GM23338 (cell line): ENCODE data around the gene FXYD5. TPM values are rescaled to one million over a fixed set of nuclear protein-coding genes. Genes with fewer than 3 reads are reported as not detected.

Experiments
- CREB1 ChIP-seq: fragments of 250-450 bp; sonication (Bioruptor Pico); IDR thresholded peaks from 2 replicates; pipeline ENCODE4 v1.5.0; 2020; ENCODE audit warnings: low read depth, mild to moderate bottlenecking, moderate library complexity
- JUNB ChIP-seq: IDR thresholded peaks from one replicate; pipeline ENCODE4 v1.6.1; 2016; ENCODE audit warnings: antibody characterized with exemption; ENCODE audit not compliant: unreplicated experiment
- POLR2AphosphoS5 ChIP-seq: IDR thresholded peaks from 2 replicates; pipeline ENCODE4 v1.6.1; 2016; ENCODE audit warnings: antibody characterized with exemption, low read depth
- REST ChIP-seq: IDR thresholded peaks from one replicate; pipeline ENCODE4 v1.6.1; 2018; ENCODE audit warnings: antibody characterized with exemption; ENCODE audit not compliant: unreplicated experiment
- STAT1 ChIP-seq: IDR thresholded peaks from one replicate; pipeline ENCODE4 v1.6.1; 2016; ENCODE audit warnings: antibody characterized with exemption; ENCODE audit not compliant: unreplicated experiment
- ZNF114 ChIP-seq: fragments of 250-450 bp; sonication (Bioruptor Pico); IDR thresholded peaks from 2 replicates; pipeline ENCODE4 v1.5.0; 2020; ENCODE audit warnings: mild to moderate bottlenecking, moderate library complexity
- ZNF331 ChIP-seq: fragments of 250-450 bp; sonication (Bioruptor Pico); IDR thresholded peaks from 2 replicates; pipeline ENCODE4 v1.5.0; 2020; ENCODE audit warnings: low read depth, mild to moderate bottlenecking, moderate library complexity
- polyA plus RNA-seq: library from polyadenylated mRNA; unstranded; fragments of >200 nt; fragmentation: Nextera tagmentation; extraction: Ambion mirVana; gene quantifications from 2 replicates; pipeline ENCODE4 v1.2.1, GENCODE V29; 2016
- total RNA-seq: library from RNA; depleted of rRNA; stranded (reverse); fragments of >200 nt; shearing (Covaris generic); gene quantifications from 2 replicates; pipeline ENCODE4 v1.2.3, GENCODE V29; 2014
- TF ChIP-seq, protein P1 (sequence below): fragments of 250-450 bp; sonication (Bioruptor Pico); IDR thresholded peaks from 2 replicates; pipeline ENCODE4 v1.5.0; 2020; ENCODE audit warnings: mild to moderate bottlenecking, moderate library complexity

FXYD5 gene
- total and polyA plus RNA-seq, 2 experiments from 2014 or later = 97.7 to 233 TPM

- TF ChIP-seq, protein P1, sequence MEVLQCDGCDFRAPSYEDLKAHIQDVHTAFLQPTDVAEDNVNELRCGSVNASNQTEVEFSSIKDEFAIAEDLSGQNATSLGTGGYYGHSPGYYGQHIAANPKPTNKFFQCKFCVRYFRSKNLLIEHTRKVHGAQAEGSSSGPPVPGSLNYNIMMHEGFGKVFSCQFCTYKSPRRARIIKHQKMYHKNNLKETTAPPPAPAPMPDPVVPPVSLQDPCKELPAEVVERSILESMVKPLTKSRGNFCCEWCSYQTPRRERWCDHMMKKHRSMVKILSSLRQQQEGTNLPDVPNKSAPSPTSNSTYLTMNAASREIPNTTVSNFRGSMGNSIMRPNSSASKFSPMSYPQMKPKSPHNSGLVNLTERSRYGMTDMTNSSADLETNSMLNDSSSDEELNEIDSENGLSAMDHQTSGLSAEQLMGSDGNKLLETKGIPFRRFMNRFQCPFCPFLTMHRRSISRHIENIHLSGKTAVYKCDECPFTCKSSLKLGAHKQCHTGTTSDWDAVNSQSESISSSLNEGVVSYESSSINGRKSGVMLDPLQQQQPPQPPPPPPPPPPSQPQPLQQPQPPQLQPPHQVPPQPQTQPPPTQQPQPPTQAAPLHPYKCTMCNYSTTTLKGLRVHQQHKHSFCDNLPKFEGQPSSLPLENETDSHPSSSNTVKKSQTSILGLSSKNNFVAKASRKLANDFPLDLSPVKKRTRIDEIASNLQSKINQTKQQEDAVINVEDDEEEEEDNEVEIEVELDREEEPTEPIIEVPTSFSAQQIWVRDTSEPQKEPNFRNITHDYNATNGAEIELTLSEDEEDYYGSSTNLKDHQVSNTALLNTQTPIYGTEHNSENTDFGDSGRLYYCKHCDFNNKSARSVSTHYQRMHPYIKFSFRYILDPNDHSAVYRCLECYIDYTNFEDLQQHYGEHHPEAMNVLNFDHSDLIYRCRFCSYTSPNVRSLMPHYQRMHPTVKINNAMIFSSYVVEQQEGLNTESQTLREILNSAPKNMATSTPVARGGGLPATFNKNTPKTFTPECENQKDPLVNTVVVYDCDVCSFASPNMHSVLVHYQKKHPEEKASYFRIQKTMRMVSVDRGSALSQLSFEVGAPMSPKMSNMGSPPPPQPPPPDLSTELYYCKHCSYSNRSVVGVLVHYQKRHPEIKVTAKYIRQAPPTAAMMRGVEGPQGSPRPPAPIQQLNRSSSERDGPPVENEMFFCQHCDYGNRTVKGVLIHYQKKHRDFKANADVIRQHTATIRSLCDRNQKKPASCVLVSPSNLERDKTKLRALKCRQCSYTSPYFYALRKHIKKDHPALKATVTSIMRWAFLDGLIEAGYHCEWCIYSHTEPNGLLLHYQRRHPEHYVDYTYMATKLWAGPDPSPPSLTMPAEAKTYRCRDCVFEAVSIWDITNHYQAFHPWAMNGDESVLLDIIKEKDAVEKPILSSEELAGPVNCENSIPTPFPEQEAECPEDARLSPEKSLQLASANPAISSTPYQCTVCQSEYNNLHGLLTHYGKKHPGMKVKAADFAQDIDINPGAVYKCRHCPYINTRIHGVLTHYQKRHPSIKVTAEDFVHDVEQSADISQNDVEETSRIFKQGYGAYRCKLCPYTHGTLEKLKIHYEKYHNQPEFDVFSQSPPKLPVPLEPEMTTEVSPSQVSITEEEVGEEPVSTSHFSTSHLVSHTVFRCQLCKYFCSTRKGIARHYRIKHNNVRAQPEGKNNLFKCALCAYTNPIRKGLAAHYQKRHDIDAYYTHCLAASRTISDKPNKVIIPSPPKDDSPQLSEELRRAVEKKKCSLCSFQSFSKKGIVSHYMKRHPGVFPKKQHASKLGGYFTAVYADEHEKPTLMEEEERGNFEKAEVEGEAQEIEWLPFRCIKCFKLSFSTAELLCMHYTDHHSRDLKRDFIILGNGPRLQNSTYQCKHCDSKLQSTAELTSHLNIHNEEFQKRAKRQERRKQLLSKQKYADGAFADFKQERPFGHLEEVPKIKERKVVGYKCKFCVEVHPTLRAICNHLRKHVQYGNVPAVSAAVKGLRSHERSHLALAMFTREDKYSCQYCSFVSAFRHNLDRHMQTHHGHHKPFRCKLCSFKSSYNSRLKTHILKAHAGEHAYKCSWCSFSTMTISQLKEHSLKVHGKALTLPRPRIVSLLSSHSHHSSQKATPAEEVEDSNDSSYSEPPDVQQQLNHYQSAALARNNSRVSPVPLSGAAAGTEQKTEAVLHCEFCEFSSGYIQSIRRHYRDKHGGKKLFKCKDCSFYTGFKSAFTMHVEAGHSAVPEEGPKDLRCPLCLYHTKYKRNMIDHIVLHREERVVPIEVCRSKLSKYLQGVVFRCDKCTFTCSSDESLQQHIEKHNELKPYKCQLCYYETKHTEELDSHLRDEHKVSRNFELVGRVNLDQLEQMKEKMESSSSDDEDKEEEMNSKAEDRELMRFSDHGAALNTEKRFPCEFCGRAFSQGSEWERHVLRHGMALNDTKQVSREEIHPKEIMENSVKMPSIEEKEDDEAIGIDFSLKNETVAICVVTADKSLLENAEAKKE = no peak
- TF ChIP-seq JUNB (no peak), STAT1 (no peak), CREB1 (CRISPR knock-in tag) (no peak), POLR2AphosphoS5 (no peak), ZNF114 (no peak), ZNF331 (CRISPR knock-in tag) (no peak), REST (no peak)
Observed at GRCh38 chr19:35199481-35199880, 44.9 kb downstream of the FXYD5 start (continued).
